AG04450 (cell line): ENCODE data around the gene NEMP1. TPM values are rescaled to one million over a fixed set of nuclear protein-coding genes. Genes with fewer than 3 reads are reported as not detected.
A peak's percentile ranks its signal among the peaks of the same experiment; 100 is the strongest.

Experiments used
- CTCF ChIA-PET: fragments of 300-600, 350-600 bp; formaldehyde crosslinking; extraction: SDS; loops from one replicate; lab custom pipeline; 2022; ENCODE audit warnings: antibody characterized with exemption, inconsistent platforms; lab: Charles Lee
- POLR2A ChIA-PET: fragments of 350-600 bp; formaldehyde crosslinking; extraction: SDS; loops from one replicate; lab custom pipeline; 2021; ENCODE audit warnings: antibody characterized with exemption, inconsistent platforms; lab: Yijun Ruan, JAX
- DNase-seq: peaks from one replicate; pipeline ENCODE4 v3.0.0-alpha.2; 2011; ENCODE audit warnings: low read depth, low spot score
- H3K27ac ChIP-seq: one replicate; pipeline ENCODE4 v1.5.1; 2012; ENCODE audit warnings: low read depth, low read length, control low read depth
- H3K27me3 ChIP-seq: one replicate; pipeline ENCODE4 v1.6.0; 2012; ENCODE audit warnings: low read length; ENCODE audit not compliant: control insufficient read depth, insufficient read depth
- H3K4me3 ChIP-seq: 2 replicates; pipeline ENCODE4 v1.5.1; 2011; ENCODE audit warnings: mild to moderate bottlenecking, low read depth, low read length, control low read depth
- H3K9me3 ChIP-seq: 2 replicates; pipeline ENCODE4 v1.5.1; 2012; ENCODE audit warnings: low read length; ENCODE audit not compliant: control insufficient read depth, insufficient read depth
- CTCF ChIP-seq: IDR thresholded peaks from 2 replicates; pipeline ENCODE4 v1.5.1; 2011; ENCODE audit warnings: low read depth, low read length, control low read depth, inconsistent platforms
- polyA plus RNA-seq: library from polyadenylated mRNA; depleted of rRNA; stranded (reverse); fragments of >200 nt; gene quantifications from 2 replicates; pipeline ENCODE4 v1.2.3, GENCODE V29; 2011

The NEMP1 gene
- polyA plus RNA-seq, 1 experiment: 11.9 TPM

- peak overlapping the region; percentile 73 for H3K27ac ChIP-seq
- H3K27me3 ChIP-seq: no peaks in the 10 kb centered on the region
- peak overlapping the region; percentile 17; the same call in 1 of the 2 replicates for H3K4me3 ChIP-seq
- CTCF ChIA-PET: interaction anchor here (0.6 to 3.4 kb wide), 11 partner anchors 11 to 552 kb away, joined by 3 to 27 read pairs (median 5); partner anchors contain the start of gene STAT6
- H3K9me3 ChIP-seq: no peaks in the 10 kb centered on the region; the same call in 1 of the 2 replicates
- no peak for TF ChIP-seq CTCF
- POLR2A ChIA-PET: interaction anchor here (0.6 to 13.0 kb wide), 9 partner anchors 13 to 414 kb away, joined by 3 to 258 read pairs (median 4); partner anchors contain the start of genes LRP1, NACA, NEMP1 and STAT6
- DNase-seq: no peak
Observed at GRCh38 chr12:57094208-57095160, 15.9 kb upstream of the NEMP1 start.

GRCh38 chr12:57093415-57094207 is 15.0 kb upstream of the NEMP1 start:
- Histone ChIP-seq H3K9me3 (no peaks in the 10 kb centered on the region; the same call in 1 of the 2 replicates), H3K27me3 (no peaks in the 10 kb centered on the region), H3K4me3 (peak overlapping the region; percentile 74), H3K27ac (peak overlapping the region; percentile 75)
- POLR2A ChIA-PET: interaction anchor here (0.6 to 13.0 kb wide), 9 partner anchors 14 to 569 kb away, joined by 3 to 258 read pairs (median 4); partner anchors contain the start of genes LRP1, NACA, NEMP1 and STAT6
- CTCF ChIA-PET: interaction anchor here (0.6 to 3.4 kb wide), 11 partner anchors 12 to 551 kb away, joined by 3 to 27 read pairs (median 5); partner anchors contain the start of gene STAT6
- DNase-seq: peak; percentile 79
- peak; percentile 63 for TF ChIP-seq CTCF

GRCh38 chr12:57092876-57093414 is 14.4 kb upstream of the NEMP1 start:
- POLR2A ChIA-PET: interaction anchor here (0.6 to 13.0 kb wide), 4 partner anchors 14 to 56 kb away, joined by 3 to 258 read pairs (median 4); partner anchors contain the start of gene STAT6
- H3K9me3 ChIP-seq: no peaks in the 10 kb centered on the region; the same call in 1 of the 2 replicates
- H3K27me3 ChIP-seq: no peaks in the 10 kb centered on the region
- CTCF ChIA-PET: interaction anchor here (0.5 to 3.4 kb wide), 9 partner anchors 9 to 628 kb away, joined by 3 to 27 read pairs (median 6); partner anchors contain the start of gene STAT6
- TF ChIP-seq CTCF: no peak
- DNase-seq: no peak
- H3K27ac ChIP-seq: peak overlapping the region; percentile 75
- H3K4me3 ChIP-seq: peak overlapping the region; percentile 74

- Histone ChIP-seq H3K27ac (peak overlapping the region; percentile 52), H3K9me3 (no peaks in the 10 kb centered on the region; the same call in 1 of the 2 replicates), H3K4me3 (peak overlapping the region; percentile 74), H3K27me3 (no peaks in the 10 kb centered on the region)
- TF ChIP-seq CTCF: no peak
- no peak for DNase-seq
- CTCF ChIA-PET: interaction anchor here (0.5 to 3.4 kb wide), 8 partner anchors 10 to 628 kb away, joined by 3 to 27 read pairs (median 6); partner anchors contain the start of gene STAT6
- POLR2A ChIA-PET: interaction anchor here (0.6 to 13.0 kb wide), 3 partner anchors 15 to 56 kb away, joined by 3 to 258 read pairs (median 5); partner anchors contain the start of gene STAT6
Observed at GRCh38 chr12:57092529-57092862, 13.9 kb upstream of the NEMP1 start.
